CD4-positive, alpha-beta T cell treated with Interleukin-6 for 4 hours (primary cell): ENCODE data around the gene RBM17.
"Not testable (repeated sequence)": the region's sequence is repeated elsewhere in the genome, so short reads cannot be mapped to it uniquely, and the experiment has no call there.

Experiments used
- DNase-seq: peaks from one replicate; pipeline ENCODE4 v3.0.0-alpha.2; 2020; ENCODE audit warnings: mixed read lengths

Gene RBM17

GRCh38 chr10:6058682-6059475, 30.0 kb upstream of the RBM17 start:
- DNase-seq: no peak

- no peak for DNase-seq
Observed at GRCh38 chr10:6059506-6059905, 29.3 kb upstream of the RBM17 start.

- DNase-seq: no peak
Observed at GRCh38 chr10:6061056-6061455, 27.8 kb upstream of the RBM17 start.

- DNase-seq: peak; percentile 60
Observed at GRCh38 chr10:6062101-6062771, 26.6 kb upstream of the RBM17 start, which contains the start of gene IL2RA. IL2RA (minus strand) TSS chr10:6062367; CDS start chr10:6062151, 216 bp downstream.

GRCh38 chr10:6064119-6064518, 24.7 kb upstream of the RBM17 start:
- DNase-seq: no peak

- DNase-seq: not testable (repeated sequence)
Observed at GRCh38 chr10:6064726-6065125, 24.1 kb upstream of the RBM17 start.

GRCh38 chr10:6065406-6065805, 23.4 kb upstream of the RBM17 start:
- DNase-seq: no peak

- no peak for DNase-seq
Observed at GRCh38 chr10:6065835-6066234, 23.0 kb upstream of the RBM17 start.

- no peak for DNase-seq
Observed at GRCh38 chr10:6067457-6067856, 21.4 kb upstream of the RBM17 start.

- no peak for DNase-seq
Observed at GRCh38 chr10:6068006-6068405, 20.8 kb upstream of the RBM17 start.

GRCh38 chr10:6068422-6068821, 20.4 kb upstream of the RBM17 start:
- DNase-seq: peak; percentile 64

- DNase-seq: peak; percentile 30
Observed at GRCh38 chr10:6069081-6069931, 19.5 kb upstream of the RBM17 start.

- peak; percentile 14 for DNase-seq
Observed at GRCh38 chr10:6070660-6071059, 18.2 kb upstream of the RBM17 start.

- no peak for DNase-seq
Observed at GRCh38 chr10:6071181-6072175, 17.4 kb upstream of the RBM17 start.

GRCh38 chr10:6072215-6072934, 16.5 kb upstream of the RBM17 start:
- no peak for DNase-seq

GRCh38 chr10:6074489-6075301, 14.1 kb upstream of the RBM17 start:
- no peak for DNase-seq

- DNase-seq: no peak
Observed at GRCh38 chr10:6077071-6077675, 11.7 kb upstream of the RBM17 start.

GRCh38 chr10:6079044-6079443, 9.8 kb upstream of the RBM17 start:
- DNase-seq: no peak

- DNase-seq: no peak
Observed at GRCh38 chr10:6080417-6080973, 8.3 kb upstream of the RBM17 start.
